Liver (tissue), 3 donors: ENCODE data around the gene PYY.

ENCODE experiments used
- EGR1 ChIP-seq, 2 donors: IDR thresholded peaks; 2 replicates each; pipeline ENCODE4 v1.6.1; 2016 to 2018; ENCODE audit warnings: antibody characterized with exemption in 2 of 2, low read depth in 2 of 2
- HNF4G ChIP-seq: IDR thresholded peaks from 2 replicates; pipeline ENCODE4 v1.6.1; 2016; ENCODE audit warnings: antibody characterized with exemption
- NR2F2 ChIP-seq: IDR thresholded peaks from 2 replicates; pipeline ENCODE4 v1.6.1; 2016; ENCODE audit warnings: antibody characterized with exemption
- RAD21 ChIP-seq, 2 donors: IDR thresholded peaks; 2 replicates each; pipeline ENCODE4 v1.6.1; 2016; ENCODE audit warnings: antibody characterized with exemption in 2 of 2, mild to moderate bottlenecking in 2 of 2
- RXRA ChIP-seq, 2 donors: IDR thresholded peaks; 2 replicates each; pipeline ENCODE4 v1.6.1; 2017 to 2018; ENCODE audit warnings: antibody characterized with exemption in 2 of 2, mild to moderate bottlenecking in 1 of 2
- SP1 ChIP-seq: IDR thresholded peaks from 2 replicates; pipeline ENCODE4 v1.6.1; 2018; ENCODE audit warnings: antibody characterized with exemption, mild to moderate bottlenecking
- TAF1 ChIP-seq: conservative IDR thresholded peaks from 2 replicates; pipeline ENCODE4 v1.6.1; 2016; ENCODE audit warnings: antibody characterized with exemption, mild to moderate bottlenecking
- YY1 ChIP-seq: IDR thresholded peaks from 2 replicates; pipeline ENCODE4 v1.6.1; 2016; ENCODE audit warnings: antibody characterized with exemption, mild to moderate bottlenecking
- TF ChIP-seq, protein P1 (sequence below): IDR thresholded peaks from 2 replicates; pipeline ENCODE4 v1.6.1; 2016; ENCODE audit warnings: antibody characterized with exemption
- TF ChIP-seq, protein P2 (sequence below): fragments of 150-350 bp; IDR thresholded peaks from 2 replicates; pipeline ENCODE4 v1.5.1; 2017; ENCODE audit warnings: improper control_type of control experiment, low read depth, low read length; ENCODE audit not compliant: missing input control
- TF ChIP-seq, protein P3 (sequence below): IDR thresholded peaks from 2 replicates; pipeline ENCODE4 v1.6.1; 2016; ENCODE audit warnings: antibody characterized with exemption
- TF ChIP-seq, protein P4 (sequence below): IDR thresholded peaks from 2 replicates; pipeline ENCODE4 v1.6.1; 2016; ENCODE audit warnings: antibody characterized with exemption
- donor health status: healthy.
- donor health status: healthy.

DNA sequence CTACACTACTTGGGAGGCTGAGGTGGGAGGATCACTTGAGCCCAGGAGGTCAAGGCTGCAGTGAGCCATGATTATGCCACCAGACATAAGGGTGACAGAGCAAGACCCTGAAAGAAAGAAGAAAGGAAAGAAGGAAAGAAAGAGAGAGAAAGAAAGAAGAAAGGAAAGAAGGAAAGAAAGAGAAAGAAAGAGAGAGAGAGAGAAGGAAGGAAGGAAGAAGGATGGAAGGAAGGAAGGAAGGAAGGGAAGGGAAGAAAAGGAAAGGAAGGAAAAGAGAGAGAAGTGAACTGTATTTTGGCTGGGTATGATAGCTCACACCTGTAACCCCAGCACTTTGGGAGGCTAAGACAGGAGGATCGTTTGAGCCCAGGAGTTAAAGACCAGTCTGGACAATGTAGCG, 24.3 kb upstream of the PYY start:
- TF ChIP-seq, protein P1, sequence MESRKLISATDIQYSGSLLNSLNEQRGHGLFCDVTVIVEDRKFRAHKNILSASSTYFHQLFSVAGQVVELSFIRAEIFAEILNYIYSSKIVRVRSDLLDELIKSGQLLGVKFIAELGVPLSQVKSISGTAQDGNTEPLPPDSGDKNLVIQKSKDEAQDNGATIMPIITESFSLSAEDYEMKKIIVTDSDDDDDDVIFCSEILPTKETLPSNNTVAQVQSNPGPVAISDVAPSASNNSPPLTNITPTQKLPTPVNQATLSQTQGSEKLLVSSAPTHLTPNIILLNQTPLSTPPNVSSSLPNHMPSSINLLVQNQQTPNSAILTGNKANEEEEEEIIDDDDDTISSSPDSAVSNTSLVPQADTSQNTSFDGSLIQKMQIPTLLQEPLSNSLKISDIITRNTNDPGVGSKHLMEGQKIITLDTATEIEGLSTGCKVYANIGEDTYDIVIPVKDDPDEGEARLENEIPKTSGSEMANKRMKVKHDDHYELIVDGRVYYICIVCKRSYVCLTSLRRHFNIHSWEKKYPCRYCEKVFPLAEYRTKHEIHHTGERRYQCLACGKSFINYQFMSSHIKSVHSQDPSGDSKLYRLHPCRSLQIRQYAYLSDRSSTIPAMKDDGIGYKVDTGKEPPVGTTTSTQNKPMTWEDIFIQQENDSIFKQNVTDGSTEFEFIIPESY = no peak
- TF ChIP-seq EGR1 (IDR thresholded peaks at IDR 0.05; ENCODE audit: low read depth in 2 of 2) (no peak), NR2F2 (no peak), SP1 (no peak), YY1 (no peak), RXRA (IDR thresholded peaks at IDR 0.05) (no peak), TAF1 (no peak), HNF4G (no peak), RAD21 (IDR thresholded peaks at IDR 0.05) (no peak)
- TF ChIP-seq, protein P2, sequence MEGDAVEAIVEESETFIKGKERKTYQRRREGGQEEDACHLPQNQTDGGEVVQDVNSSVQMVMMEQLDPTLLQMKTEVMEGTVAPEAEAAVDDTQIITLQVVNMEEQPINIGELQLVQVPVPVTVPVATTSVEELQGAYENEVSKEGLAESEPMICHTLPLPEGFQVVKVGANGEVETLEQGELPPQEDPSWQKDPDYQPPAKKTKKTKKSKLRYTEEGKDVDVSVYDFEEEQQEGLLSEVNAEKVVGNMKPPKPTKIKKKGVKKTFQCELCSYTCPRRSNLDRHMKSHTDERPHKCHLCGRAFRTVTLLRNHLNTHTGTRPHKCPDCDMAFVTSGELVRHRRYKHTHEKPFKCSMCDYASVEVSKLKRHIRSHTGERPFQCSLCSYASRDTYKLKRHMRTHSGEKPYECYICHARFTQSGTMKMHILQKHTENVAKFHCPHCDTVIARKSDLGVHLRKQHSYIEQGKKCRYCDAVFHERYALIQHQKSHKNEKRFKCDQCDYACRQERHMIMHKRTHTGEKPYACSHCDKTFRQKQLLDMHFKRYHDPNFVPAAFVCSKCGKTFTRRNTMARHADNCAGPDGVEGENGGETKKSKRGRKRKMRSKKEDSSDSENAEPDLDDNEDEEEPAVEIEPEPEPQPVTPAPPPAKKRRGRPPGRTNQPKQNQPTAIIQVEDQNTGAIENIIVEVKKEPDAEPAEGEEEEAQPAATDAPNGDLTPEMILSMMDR = no peak
- TF ChIP-seq, protein P3, sequence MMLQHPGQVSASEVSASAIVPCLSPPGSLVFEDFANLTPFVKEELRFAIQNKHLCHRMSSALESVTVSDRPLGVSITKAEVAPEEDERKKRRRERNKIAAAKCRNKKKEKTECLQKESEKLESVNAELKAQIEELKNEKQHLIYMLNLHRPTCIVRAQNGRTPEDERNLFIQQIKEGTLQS = no peak
- TF ChIP-seq, protein P4, sequence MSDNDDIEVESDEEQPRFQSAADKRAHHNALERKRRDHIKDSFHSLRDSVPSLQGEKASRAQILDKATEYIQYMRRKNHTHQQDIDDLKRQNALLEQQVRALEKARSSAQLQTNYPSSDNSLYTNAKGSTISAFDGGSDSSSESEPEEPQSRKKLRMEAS = no peak
